OCI-LY1 (cell line): Measurements from ENCODE around the gene STK31.
"Not testable (repeated sequence)": the region's sequence is repeated elsewhere in the genome, so short reads cannot be mapped to it uniquely, and the experiment has no call there.

ENCODE experiments used
- CTCF ChIP-seq: fragments of 200-600 bp; sonication (generic), shearing (Covaris generic); IDR thresholded peaks from 2 replicates; pipeline ENCODE4 v1.5.1; 2017; ENCODE audit warnings: mild to moderate bottlenecking, antibody characterized with exemption, low read length, moderate library complexity, mixed read lengths
- EZH2 ChIP-seq: fragments of 200-600 bp; sonication (generic), shearing (Covaris generic); IDR thresholded peaks from 2 replicates; pipeline ENCODE4 v1.8.0; 2017; ENCODE audit warnings: borderline replicate concordance, mixed run types, mild to moderate bottlenecking, antibody characterized with exemption, low read length, moderate library complexity, mixed read lengths

- not testable (repeated sequence) for TF ChIP-seq CTCF, EZH2
Observed at GRCh38 chr7:23724113-23724512, 14.1 kb downstream of the STK31 start.
